ENCODE results near the gene SDF2L1. TPM values are rescaled to one million over a fixed set of nuclear protein-coding genes. Genes with fewer than 3 reads are reported as not detected.

Gene SDF2L1
- total and polyA plus RNA-seq, 2 of the 13 experiments (the other 11 are each of a cell fraction or from before 2014, with no cell fraction given), result 18.0 to 57.4 TPM

DNA sequence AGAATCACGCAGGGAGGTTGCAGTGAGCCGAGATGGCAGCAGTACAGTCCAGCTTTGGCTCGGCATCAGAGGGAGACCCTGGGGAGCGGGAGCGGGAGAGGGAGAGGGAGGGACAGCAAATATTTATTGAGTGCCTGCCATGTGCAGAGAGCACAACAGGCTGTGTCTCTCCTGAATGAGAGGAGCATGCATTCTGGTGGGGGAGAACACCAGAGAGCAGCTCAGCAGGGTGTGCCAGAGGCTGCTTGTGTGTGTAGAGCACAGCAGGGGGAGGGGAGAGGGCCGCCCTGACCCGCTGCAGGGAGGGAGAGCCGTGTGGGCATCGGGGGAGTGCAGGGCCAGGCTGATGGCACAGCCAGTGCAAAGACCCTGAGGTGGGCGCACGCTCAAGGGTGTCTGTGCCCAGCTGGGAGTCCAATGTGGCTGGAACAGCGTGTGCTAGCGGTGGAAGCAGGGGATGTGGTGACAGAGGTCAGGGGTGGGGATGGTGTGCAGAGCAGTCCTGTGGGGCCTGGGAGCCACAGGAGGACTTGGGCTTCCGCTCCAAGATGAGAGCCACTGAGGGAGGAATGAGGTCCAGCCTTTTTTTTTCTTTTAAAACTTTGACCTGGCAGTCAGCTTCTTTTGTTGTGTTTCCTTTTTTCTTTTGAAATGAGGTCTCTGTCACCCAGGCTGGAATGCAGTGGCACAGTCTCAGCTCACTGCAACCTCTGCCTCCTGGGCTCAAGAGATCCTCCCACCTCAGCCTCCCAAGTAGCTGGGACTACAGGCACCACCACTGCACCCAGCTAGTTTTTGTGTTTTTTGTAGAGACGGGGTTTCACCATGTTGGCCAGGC is 35.7 kb downstream of the SDF2L1 start (continued):
- TF ChIP-seq HIVEP1 (CRISPR knock-in tag; IDR thresholded peaks at IDR 0.05) (0 out of 2 replicates have a peak, but pooled peaks have one; percentile 62), ZNF460 (CRISPR knock-in tag; IDR thresholded peaks at IDR 0.05; ENCODE audit: borderline replicate concordance) (no peak; the same call in 1 of the 2 replicates), CBX5 (CRISPR knock-in tag; IDR thresholded peaks at IDR 0.05; ENCODE audit: borderline replicate concordance) (no peak), RARA (CRISPR knock-in tag; IDR thresholded peaks at IDR 0.05) (no peak), ZNF776 (CRISPR knock-in tag; IDR thresholded peaks at IDR 0.05) (no peak), ZNF746 (CRISPR knock-in tag; IDR thresholded peaks at IDR 0.05) (peak; percentile 99), GPN1 (CRISPR knock-in tag; IDR thresholded peaks at IDR 0.05; ENCODE audit: borderline replicate concordance) (no peak), REXO4 (CRISPR knock-in tag; IDR thresholded peaks at IDR 0.05; ENCODE audit: borderline replicate concordance) (no peak), ERF (CRISPR knock-in tag; IDR thresholded peaks at IDR 0.05) (peak; percentile 65; the same call in 1 of the 2 replicates), ZSCAN31 (CRISPR knock-in tag; IDR thresholded peaks at IDR 0.05; ENCODE audit: low read depth) (0 out of 2 replicates have a peak, but pooled peaks have one; percentile 56), HNF1B (CRISPR knock-in tag; IDR thresholded peaks at IDR 0.05) (no peak), POGZ (CRISPR knock-in tag; IDR thresholded peaks at IDR 0.05) (0 out of 2 replicates have a peak, but pooled peaks have one; percentile 33), KMT2B (CRISPR knock-in tag; IDR thresholded peaks at IDR 0.05) (0 out of 2 replicates have a peak, but pooled peaks have one; percentile 27), ZNF619 (CRISPR knock-in tag; IDR thresholded peaks at IDR 0.05) (peak; percentile 88; the same call in 1 of the 2 replicates), HNF4A (CRISPR knock-in tag; IDR thresholded peaks at IDR 0.05) (peak; percentile 65), EEA1 (CRISPR knock-in tag; IDR thresholded peaks at IDR 0.05; ENCODE audit: borderline replicate concordance) (no peak; the same call in 1 of the 2 replicates), ZNF550 (CRISPR knock-in tag; IDR thresholded peaks at IDR 0.05; ENCODE audit: borderline replicate concordance) (no peak), ZNF17 (CRISPR knock-in tag; IDR thresholded peaks at IDR 0.05) (no peak)
- TF ChIP-seq, protein P1, sequence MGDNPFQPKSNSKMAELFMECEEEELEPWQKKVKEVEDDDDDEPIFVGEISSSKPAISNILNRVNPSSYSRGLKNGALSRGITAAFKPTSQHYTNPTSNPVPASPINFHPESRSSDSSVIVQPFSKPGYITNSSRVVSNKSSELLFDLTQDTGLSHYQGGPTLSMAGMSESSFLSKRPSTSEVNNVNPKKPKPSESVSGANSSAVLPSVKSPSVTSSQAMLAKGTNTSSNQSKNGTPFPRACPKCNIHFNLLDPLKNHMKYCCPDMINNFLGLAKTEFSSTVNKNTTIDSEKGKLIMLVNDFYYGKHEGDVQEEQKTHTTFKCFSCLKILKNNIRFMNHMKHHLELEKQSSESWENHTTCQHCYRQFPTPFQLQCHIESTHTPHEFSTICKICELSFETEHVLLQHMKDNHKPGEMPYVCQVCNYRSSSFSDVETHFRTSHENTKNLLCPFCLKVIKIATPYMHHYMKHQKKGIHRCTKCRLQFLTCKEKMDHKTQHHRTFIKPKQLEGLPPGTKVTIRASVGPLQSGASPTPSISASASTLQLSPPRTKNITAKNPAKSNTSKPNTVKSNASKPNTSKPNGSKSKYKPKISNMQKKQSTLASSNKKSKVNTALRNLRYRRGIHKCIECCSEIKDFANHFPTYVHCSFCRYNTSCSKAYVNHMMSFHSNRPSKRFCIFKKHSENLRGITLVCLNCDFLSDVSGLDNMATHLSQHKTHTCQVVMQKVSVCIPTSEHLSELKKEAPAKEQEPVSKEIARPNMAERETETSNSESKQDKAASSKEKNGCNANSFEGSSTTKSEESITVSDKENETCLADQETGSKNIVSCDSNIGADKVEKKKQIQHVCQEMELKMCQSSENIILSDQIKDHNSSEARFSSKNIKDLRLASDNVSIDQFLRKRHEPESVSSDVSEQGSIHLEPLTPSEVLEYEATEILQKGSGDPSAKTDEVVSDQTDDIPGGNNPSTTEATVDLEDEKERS (CRISPR knock-in tag; IDR thresholded peaks at IDR 0.05), result peak; percentile 86; the same call in 1 of the 2 replicates
- TF ChIP-seq, protein P2, sequence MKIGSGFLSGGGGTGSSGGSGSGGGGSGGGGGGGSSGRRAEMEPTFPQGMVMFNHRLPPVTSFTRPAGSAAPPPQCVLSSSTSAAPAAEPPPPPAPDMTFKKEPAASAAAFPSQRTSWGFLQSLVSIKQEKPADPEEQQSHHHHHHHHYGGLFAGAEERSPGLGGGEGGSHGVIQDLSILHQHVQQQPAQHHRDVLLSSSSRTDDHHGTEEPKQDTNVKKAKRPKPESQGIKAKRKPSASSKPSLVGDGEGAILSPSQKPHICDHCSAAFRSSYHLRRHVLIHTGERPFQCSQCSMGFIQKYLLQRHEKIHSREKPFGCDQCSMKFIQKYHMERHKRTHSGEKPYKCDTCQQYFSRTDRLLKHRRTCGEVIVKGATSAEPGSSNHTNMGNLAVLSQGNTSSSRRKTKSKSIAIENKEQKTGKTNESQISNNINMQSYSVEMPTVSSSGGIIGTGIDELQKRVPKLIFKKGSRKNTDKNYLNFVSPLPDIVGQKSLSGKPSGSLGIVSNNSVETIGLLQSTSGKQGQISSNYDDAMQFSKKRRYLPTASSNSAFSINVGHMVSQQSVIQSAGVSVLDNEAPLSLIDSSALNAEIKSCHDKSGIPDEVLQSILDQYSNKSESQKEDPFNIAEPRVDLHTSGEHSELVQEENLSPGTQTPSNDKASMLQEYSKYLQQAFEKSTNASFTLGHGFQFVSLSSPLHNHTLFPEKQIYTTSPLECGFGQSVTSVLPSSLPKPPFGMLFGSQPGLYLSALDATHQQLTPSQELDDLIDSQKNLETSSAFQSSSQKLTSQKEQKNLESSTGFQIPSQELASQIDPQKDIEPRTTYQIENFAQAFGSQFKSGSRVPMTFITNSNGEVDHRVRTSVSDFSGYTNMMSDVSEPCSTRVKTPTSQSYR (CRISPR knock-in tag; IDR thresholded peaks at IDR 0.05; ENCODE audit: borderline replicate concordance), result peak; percentile 86; the same call in 1 of the 2 replicates
